NT2/D1 (cell line): ENCODE data around the gene RASL12.

Source experiments
- YY1 ChIP-seq: IDR thresholded peaks from 2 replicates; pipeline ENCODE4 v1.6.1; 2011; ENCODE audit not compliant: insufficient read length, insufficient read depth
- ZNF274 ChIP-seq: IDR thresholded peaks from 2 replicates; pipeline ENCODE4 v1.6.1; 2011; ENCODE audit warnings: mild to moderate bottlenecking, low read depth, low read length

DNA sequence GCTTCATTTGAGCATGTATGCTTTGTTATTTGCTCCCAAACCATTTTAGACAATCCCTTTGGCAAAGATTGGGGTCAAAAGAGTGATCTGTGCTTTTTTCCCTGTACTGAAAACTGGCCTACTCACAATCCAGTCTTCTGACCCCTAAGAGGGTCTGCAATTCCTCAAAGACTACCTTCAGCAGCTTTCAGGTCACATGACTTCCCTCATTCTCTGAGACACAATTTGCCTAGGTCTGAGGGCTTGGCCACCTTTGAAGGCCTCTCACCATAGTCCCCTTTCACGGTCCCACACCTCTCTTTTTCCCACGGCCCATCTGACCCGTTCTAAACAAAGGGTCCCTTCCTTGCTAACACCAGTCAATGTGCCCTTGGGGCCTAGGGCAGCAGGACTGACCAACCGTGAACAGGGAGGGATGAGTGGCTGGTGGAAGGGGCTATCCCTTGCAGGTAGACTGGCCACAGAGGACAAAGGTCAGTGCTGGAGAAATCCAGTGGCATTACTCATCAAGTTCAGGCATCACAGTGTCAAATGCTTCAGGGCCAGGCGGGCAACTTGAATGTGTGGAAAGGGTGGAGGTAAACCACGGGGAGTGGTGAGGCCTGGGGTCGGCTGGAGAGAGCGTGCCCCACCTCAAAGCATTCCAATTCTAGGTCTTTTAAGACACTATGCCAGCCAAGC, 10.8 kb downstream of the RASL12 start:
- no peak for TF ChIP-seq YY1
- TF ChIP-seq ZNF274 = no peak
